ENCODE results near the gene SMPDL3A.

The SMPDL3A gene

GRCh38 chr6:122803171-122803661 is 14.2 kb downstream of the SMPDL3A start:
- DNase-seq: no peak

GRCh38 chr6:122804962-122805485 is 16.0 kb downstream of the SMPDL3A start:
- no peak for DNase-seq

- DNase-seq: no peak
Observed at GRCh38 chr6:122806291-122806690, 17.2 kb downstream of the SMPDL3A start.

GRCh38 chr6:122808121-122808885 is 19.2 kb downstream of the SMPDL3A start:
- no peak for DNase-seq

- DNase-seq: no peak
Observed at GRCh38 chr6:122809001-122809400, 19.9 kb downstream of the SMPDL3A start.

- no peak for DNase-seq
Observed at GRCh38 chr6:122809691-122810090, 20.6 kb downstream of the SMPDL3A start.

- DNase-seq: no peak
Observed at GRCh38 chr6:122810189-122810588, 21.1 kb downstream of the SMPDL3A start.

GRCh38 chr6:122817358-122817757 is 28.3 kb downstream of the SMPDL3A start:
- no peak for DNase-seq

GRCh38 chr6:122817766-122818165 is 28.7 kb downstream of the SMPDL3A start:
- no peak for DNase-seq

- DNase-seq: no peak
Observed at GRCh38 chr6:122818866-122819265, 29.8 kb downstream of the SMPDL3A start.

- DNase-seq: no peak
Observed at GRCh38 chr6:122821095-122821494, 32.0 kb downstream of the SMPDL3A start.

GRCh38 chr6:122825163-122825562 is 36.1 kb downstream of the SMPDL3A start:
- no peak for DNase-seq

- DNase-seq: no peak
Observed at GRCh38 chr6:122829456-122829855, 40.4 kb downstream of the SMPDL3A start.

GRCh38 chr6:122831511-122831910 is 42.5 kb downstream of the SMPDL3A start:
- no peak for DNase-seq

GRCh38 chr6:122832459-122832858 is 43.4 kb downstream of the SMPDL3A start:
- DNase-seq: no peak

GRCh38 chr6:122833021-122833491 is 44.0 kb downstream of the SMPDL3A start:
- peak in 51 of 56 donors; percentile 4 to 76 (median 45) for DNase-seq

GRCh38 chr6:122838060-122838780 is 49.2 kb downstream of the SMPDL3A start:
- DNase-seq: no peak

- DNase-seq: peak in 40 of 56 donors; percentile 2 to 75 (median 22)
Observed at GRCh38 chr6:122839472-122839871, 50.4 kb downstream of the SMPDL3A start.

GRCh38 chr6:122839906-122840305 is 50.8 kb downstream of the SMPDL3A start:
- no peak for DNase-seq

GRCh38 chr6:122845464-122845863 is 56.4 kb downstream of the SMPDL3A start:
- no peak for DNase-seq

GRCh38 chr6:122845916-122846612 is 57.0 kb downstream of the SMPDL3A start:
- DNase-seq: no peak

Measured in nucleus accumbens (tissue), 56 donors.